ENCODE results near the gene HOXB4.
A peak's percentile ranks its signal among the peaks of the same experiment; 100 is the strongest.

The HOXB4 gene

GRCh38 chr17:48600244-48601098 is 22.3 kb upstream of the HOXB4 start:
- DNase-seq: no peak

DNA sequence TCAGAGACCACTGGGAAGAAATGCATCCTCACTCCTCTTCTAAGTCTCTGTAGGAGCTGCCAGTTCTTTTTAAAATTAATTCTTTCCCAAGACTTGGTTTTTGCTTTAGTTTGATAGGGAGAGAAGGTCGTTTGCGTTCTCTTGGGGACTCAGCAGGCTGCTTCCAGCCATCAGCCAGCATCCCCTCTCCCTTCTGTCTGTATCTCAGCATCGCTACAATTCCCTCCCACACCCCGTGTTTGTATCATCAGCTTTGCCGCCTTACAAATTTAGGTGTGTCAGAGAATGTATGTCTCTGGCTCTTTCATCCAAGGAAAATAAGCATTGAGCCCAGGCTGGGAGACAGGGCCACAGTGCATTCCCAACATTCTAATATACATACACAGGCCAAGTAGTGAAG is 21.2 kb upstream of the HOXB4 start:
- no peak for DNase-seq

- no peak for DNase-seq
Measured at GRCh38 chr17:48598736-48599135, 20.6 kb upstream of the HOXB4 start.

DNA sequence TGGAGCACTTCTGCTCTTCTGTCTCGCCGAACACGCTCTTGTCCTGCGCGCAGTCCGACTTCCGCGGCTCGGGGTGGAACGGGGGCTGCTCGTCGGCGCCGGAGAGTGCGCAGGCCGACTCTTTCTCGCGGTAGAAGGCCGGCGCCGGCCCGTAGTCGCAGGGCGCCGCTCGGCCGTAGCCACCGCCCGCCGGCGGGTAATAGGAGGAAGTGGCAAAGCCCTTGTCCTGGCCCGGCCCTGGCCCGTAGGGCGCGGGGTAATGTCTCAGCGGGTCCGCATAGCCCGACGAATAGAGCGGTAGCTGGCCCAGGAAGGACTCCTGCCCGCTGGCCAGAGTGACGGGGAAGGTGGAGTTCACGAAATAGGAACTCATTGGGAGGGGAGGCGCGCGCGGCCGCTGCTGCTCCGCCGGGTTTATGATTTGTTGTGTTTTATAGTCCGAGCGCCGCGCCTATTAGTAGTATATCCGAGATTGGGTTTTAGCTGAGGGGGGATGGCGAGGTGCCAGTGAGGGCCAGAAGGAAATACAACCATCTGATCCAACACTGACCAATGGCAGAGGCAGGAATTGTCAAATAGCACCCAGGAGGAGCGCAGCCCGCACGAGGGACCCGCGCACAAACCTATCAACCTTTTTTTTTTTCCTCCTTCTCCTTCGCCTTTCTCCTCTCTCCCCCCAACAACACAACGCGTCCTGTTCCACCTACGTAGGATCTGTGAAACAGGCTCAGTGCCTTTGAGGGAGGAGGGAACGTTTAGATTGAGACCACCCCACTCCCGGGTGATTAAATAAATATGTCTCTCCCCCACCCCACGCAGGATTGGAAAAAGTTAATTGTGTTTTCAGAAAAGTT is 19.9 kb upstream of the HOXB4 start:
- DNase-seq: peak; percentile 59

DNA sequence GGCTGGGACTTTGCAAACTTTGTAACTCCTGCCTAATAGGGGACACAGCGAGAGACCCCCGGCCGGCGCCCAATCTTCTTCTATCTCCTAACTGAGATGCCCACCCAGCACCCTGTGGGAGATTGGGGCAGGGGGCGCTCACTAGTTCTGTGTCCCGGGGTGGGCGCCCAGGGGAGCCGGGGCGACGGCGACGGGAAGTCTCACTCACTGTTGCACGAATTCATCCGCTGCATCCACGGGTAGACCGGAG is 19.3 kb upstream of the HOXB4 start:
- no peak for DNase-seq

GRCh38 chr17:48596735-48597527 is 18.8 kb upstream of the HOXB4 start:
- no peak for DNase-seq

- no peak for DNase-seq
Measured at GRCh38 chr17:48596000-48596734, 18.0 kb upstream of the HOXB4 start.

DNA sequence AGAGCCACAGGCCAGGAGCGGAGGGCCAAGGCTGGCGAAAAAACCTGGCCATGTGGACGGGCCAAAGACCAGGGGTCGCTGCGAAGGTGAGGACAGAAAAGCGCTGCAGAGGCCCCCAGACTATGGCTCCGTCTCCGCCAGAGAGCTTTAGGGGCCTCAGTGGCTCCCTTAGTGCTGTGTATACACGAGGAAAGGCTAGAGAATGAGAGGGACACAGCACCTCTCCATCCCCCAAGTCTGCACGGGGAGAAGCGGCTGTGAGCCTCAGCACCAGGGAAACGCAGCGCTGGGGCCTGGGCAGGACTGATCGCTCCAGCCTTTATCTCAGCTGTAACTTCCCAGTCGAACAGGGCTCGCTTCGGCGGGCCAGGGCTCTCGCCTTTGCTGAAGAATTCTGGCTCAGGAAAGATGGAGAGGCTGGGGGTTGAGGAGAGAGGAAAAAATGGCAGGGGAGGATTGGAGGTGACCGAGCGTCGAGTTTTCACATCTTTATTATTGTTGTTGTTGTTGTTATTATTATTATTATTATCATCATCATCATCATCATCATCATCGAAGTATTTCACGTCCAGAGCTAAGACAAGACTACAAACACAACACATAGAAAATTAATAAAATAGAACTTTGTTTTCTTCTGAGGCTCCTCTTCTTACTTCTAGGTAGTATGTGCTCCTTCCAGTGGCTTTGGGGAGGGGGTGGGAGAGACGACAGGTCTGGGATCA is 17.3 kb upstream of the HOXB4 start:
- DNase-seq: no peak

DNA sequence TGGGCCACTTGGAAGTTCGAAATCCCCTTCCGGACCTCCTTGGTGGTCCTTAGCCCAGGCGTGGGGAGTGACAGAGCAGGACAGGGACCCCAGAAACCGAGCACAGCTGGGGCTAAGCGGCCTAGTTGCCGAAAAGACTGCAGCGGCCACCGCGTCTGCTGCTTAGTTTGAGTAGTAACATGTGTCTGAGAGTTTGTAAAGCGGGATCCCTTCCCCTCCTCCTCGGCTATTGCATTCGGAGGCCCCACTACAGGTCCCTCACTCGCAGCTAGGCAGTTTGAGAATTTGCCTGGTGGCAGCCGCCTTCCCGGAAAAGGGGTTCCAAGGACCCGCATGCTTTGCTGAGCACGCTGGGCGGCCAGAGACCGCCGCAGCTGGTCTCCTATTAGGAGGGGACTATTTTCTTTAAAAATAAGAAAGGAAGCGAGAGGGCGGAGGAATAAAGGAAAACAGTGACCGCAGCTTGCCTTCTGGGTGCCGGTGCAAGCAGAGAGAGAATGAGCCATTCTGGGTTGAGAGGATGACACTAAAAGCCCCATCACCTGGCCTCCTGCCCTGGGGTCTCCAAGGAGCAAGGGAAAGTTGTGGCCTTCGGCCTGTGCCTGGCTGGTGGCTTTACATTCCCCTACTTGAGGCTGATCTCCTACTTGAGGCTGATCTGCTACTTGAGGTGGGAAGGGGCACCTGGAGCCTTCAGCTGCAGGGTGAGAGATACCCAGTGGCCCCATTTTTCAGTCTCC is 16.6 kb upstream of the HOXB4 start:
- no peak for DNase-seq

- DNase-seq: peak; percentile 95
Measured at GRCh38 chr17:48593840-48594537, 15.8 kb upstream of the HOXB4 start.

DNA sequence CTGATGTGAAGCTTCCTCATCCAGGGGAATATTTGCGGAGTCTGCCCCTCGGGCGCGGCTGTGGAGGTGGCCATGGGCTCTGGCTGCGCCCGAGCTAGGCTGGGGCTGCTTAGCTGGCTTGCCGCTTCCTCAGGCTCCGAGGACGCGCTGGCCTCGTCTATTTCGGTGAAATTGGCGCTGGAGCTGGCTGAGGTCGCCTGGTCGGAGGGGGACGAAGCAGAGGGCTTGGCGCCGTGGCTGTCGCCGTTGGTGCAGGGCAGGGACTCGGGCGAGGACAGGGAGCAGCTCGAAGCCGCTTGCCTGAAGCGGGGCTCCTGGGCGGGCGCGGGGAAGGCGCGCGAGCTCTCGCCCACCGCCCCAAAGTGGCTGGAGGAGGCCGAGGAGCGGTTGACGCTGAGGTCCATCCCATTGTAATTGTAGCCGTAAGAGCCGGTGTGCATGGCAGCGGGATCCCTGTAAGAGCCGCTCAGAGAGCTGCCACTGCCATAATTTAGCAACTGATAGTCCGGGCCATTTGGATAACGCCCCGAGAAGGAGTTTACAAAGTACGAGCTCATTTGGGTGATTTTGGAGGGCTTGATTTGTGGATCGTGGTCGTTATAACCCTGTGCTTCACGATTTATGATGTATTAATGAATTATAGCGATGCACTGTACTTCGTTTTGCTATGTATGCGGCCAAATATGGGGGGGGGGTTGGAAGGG is 15.1 kb upstream of the HOXB4 start, which contains the start of gene HOXB5:
TSS of gene HOXB5 (minus strand) at position 654 of the 704 bp plus-strand sequence. CDS start at position 557, 97 bp downstream.
- peak; percentile 70 for DNase-seq

- no peak for DNase-seq
Measured at GRCh38 chr17:48592577-48592976, 14.4 kb upstream of the HOXB4 start.

GRCh38 chr17:48592057-48592514 is 13.9 kb upstream of the HOXB4 start:
- no peak for DNase-seq

- DNase-seq: no peak
Measured at GRCh38 chr17:48591255-48592056, 13.3 kb upstream of the HOXB4 start.

GRCh38 chr17:48590607-48591161 is 12.5 kb upstream of the HOXB4 start:
- DNase-seq: no peak

GRCh38 chr17:48589831-48590606 is 11.9 kb upstream of the HOXB4 start, which contains the start of gene HOXB3:
TSS of gene HOXB3 (minus strand) at chr17:48590241. CDS start at chr17:48552474, 37,767 bp downstream.
- no peak for DNase-seq

GRCh38 chr17:48589060-48589830 is 11.1 kb upstream of the HOXB4 start:
- no peak for DNase-seq
